ENCODE results near the gene FADS3. TPM values are rescaled to one million over a fixed set of nuclear protein-coding genes. Genes with fewer than 3 reads are reported as not detected.

Gene FADS3
- total RNA-seq, 2 experiments from 2014 or later = 3.8 to 4.5 TPM

- DNase-seq (no peak), ATAC-seq (no peak)
- no peaks in the 10 kb centered on the region for H3K36me3 Mint-ChIP-seq (ENCODE audit: low read depth)
- no peaks in the 10 kb centered on the region for H3K4me1 Mint-ChIP-seq (ENCODE audit: low read depth)
- peaks cover 20% of the 10 kb centered on the region for H3K27me3 Mint-ChIP-seq (ENCODE audit: low read depth)
- POLR2A ChIA-PET = no interaction called here
- no peaks in the 10 kb centered on the region for H3K9me3 Mint-ChIP-seq (ENCODE audit: insufficient read depth)
- CTCF ChIA-PET = interaction anchor here (1.8 kb wide), 1 partner anchor 13 kb away, joined by 7 read pairs; no protein-coding TSS in a partner anchor
- H3K4me3 Mint-ChIP-seq = no peak overlapping the region
- no peak overlapping the region for H3K27ac Mint-ChIP-seq
These were observed 21.2 kb upstream of the FADS3 start for GRCh38 chr11:61912530-61912898.

GRCh38 chr11:61911701-61912529 lies 20.6 kb upstream of the FADS3 start:
- DNase-seq = no peak
- Mint-ChIP-seq H3K4me1 (ENCODE audit: low read depth) (no peaks in the 10 kb centered on the region), H3K36me3 (ENCODE audit: low read depth) (no peaks in the 10 kb centered on the region), H3K27me3 (ENCODE audit: low read depth) (peaks cover 19% of the 10 kb centered on the region), H3K9me3 (ENCODE audit: insufficient read depth) (no peaks in the 10 kb centered on the region), H3K27ac (no peak overlapping the region), H3K4me3 (no peak overlapping the region)
- ATAC-seq = no peak
- CTCF ChIA-PET = interaction anchor here (1.8 kb wide), 1 partner anchor 13 kb away, joined by 7 read pairs; no protein-coding TSS in a partner anchor
- POLR2A ChIA-PET = no interaction called here

GRCh38 chr11:61911128-61911700 lies 19.9 kb upstream of the FADS3 start:
- POLR2A ChIA-PET = no interaction called here
- peaks cover 14% of the 10 kb centered on the region for H3K27me3 Mint-ChIP-seq (ENCODE audit: low read depth)
- CTCF ChIA-PET = no interaction called here
- H3K4me1 Mint-ChIP-seq (ENCODE audit: low read depth) = no peaks in the 10 kb centered on the region
- H3K27ac Mint-ChIP-seq = no peak overlapping the region
- no peak overlapping the region for H3K4me3 Mint-ChIP-seq
- DNase-seq = no peak
- no peak for ATAC-seq
- H3K36me3 Mint-ChIP-seq (ENCODE audit: low read depth) = no peaks in the 10 kb centered on the region
- H3K9me3 Mint-ChIP-seq (ENCODE audit: insufficient read depth) = no peaks in the 10 kb centered on the region

- Mint-ChIP-seq H3K4me1 (ENCODE audit: low read depth) (no peaks in the 10 kb centered on the region), H3K9me3 (ENCODE audit: insufficient read depth) (no peaks in the 10 kb centered on the region), H3K27me3 (ENCODE audit: low read depth) (peaks cover 9% of the 10 kb centered on the region), H3K27ac (no peak overlapping the region), H3K36me3 (ENCODE audit: low read depth) (no peaks in the 10 kb centered on the region), H3K4me3 (no peak overlapping the region)
- CTCF ChIA-PET = interaction anchor here (1.0 kb wide), 1 partner anchor 172 kb away, joined by 6 read pairs; no protein-coding TSS in a partner anchor
- ATAC-seq = no peak
- POLR2A ChIA-PET = no interaction called here
- no peak for DNase-seq
These were observed 19.1 kb upstream of the FADS3 start for GRCh38 chr11:61910187-61911127.

GRCh38 chr11:61908730-61909316 lies 17.5 kb upstream of the FADS3 start:
- ATAC-seq = no peak
- POLR2A ChIA-PET = no interaction called here

GRCh38 chr11:61907871-61908729 lies 16.8 kb upstream of the FADS3 start:
- DNase-seq = no peak
- no peak overlapping the region for H3K27ac Mint-ChIP-seq
- no peak overlapping the region for H3K4me3 Mint-ChIP-seq
- no peaks in the 10 kb centered on the region for H3K36me3 Mint-ChIP-seq (ENCODE audit: low read depth)
- CTCF ChIA-PET = interaction anchor here (1.0 to 2.5 kb wide), 4 partner anchors 10 to 200 kb away, joined by 3 to 23 read pairs (median 8); no protein-coding TSS in a partner anchor
- H3K27me3 Mint-ChIP-seq (ENCODE audit: low read depth) = peaks cover 4% of the 10 kb centered on the region
- no peaks in the 10 kb centered on the region for H3K4me1 Mint-ChIP-seq (ENCODE audit: low read depth)
- POLR2A ChIA-PET = interaction anchor here (0.6 kb wide), 1 partner anchor 187 kb away, joined by 3 read pairs; no protein-coding TSS in a partner anchor
- ATAC-seq = no peak
- no peaks in the 10 kb centered on the region for H3K9me3 Mint-ChIP-seq (ENCODE audit: insufficient read depth)

More at GRCh38 chr11:61908730-61909316, 17.5 kb upstream of the FADS3 start:
- Mint-ChIP-seq H3K4me3 (no peak overlapping the region), H3K36me3 (ENCODE audit: low read depth) (no peaks in the 10 kb centered on the region), H3K27me3 (ENCODE audit: low read depth) (peaks cover 3% of the 10 kb centered on the region), H3K9me3 (ENCODE audit: insufficient read depth) (no peaks in the 10 kb centered on the region), H3K4me1 (ENCODE audit: low read depth) (no peaks in the 10 kb centered on the region), H3K27ac (no peak overlapping the region)
- no peak for DNase-seq
- CTCF ChIA-PET = interaction anchor here (1.9 to 2.5 kb wide), 2 partner anchors 11 to 173 kb away, joined by 12 to 23 read pairs; no protein-coding TSS in a partner anchor

- Mint-ChIP-seq H3K36me3 (ENCODE audit: low read depth) (no peaks in the 10 kb centered on the region), H3K9me3 (ENCODE audit: insufficient read depth) (no peaks in the 10 kb centered on the region), H3K27me3 (ENCODE audit: low read depth) (peaks cover 4% of the 10 kb centered on the region), H3K27ac (no peak overlapping the region), H3K4me3 (no peak overlapping the region), H3K4me1 (ENCODE audit: low read depth) (no peaks in the 10 kb centered on the region)
- ChIA-PET CTCF (interaction anchor here (1.0 to 2.5 kb wide), 4 partner anchors 9 to 201 kb away, joined by 3 to 23 read pairs (median 8); no protein-coding TSS in a partner anchor), POLR2A (no interaction called here)
- DNase-seq (no peak), ATAC-seq (no peak)
These were observed 15.9 kb upstream of the FADS3 start for GRCh38 chr11:61907282-61907681.

- H3K27ac Mint-ChIP-seq = no peak overlapping the region
- H3K36me3 Mint-ChIP-seq (ENCODE audit: low read depth) = no peaks in the 10 kb centered on the region
- H3K27me3 Mint-ChIP-seq (ENCODE audit: low read depth) = peaks cover 4% of the 10 kb centered on the region
- no peaks in the 10 kb centered on the region for H3K9me3 Mint-ChIP-seq (ENCODE audit: insufficient read depth)
- DNase-seq = no peak
- H3K4me1 Mint-ChIP-seq (ENCODE audit: low read depth) = no peaks in the 10 kb centered on the region
- POLR2A ChIA-PET = no interaction called here
- CTCF ChIA-PET = interaction anchor here (1.2 to 2.5 kb wide), 2 partner anchors 9 to 202 kb away, joined by 3 to 23 read pairs; no protein-coding TSS in a partner anchor
- no peak overlapping the region for H3K4me3 Mint-ChIP-seq
- ATAC-seq = no peak
These were observed 15.2 kb upstream of the FADS3 start for GRCh38 chr11:61906522-61906909.

- DNase-seq (no peak), ATAC-seq (no peak)
- Mint-ChIP-seq H3K4me1 (ENCODE audit: low read depth) (no peaks in the 10 kb centered on the region), H3K36me3 (ENCODE audit: low read depth) (no peaks in the 10 kb centered on the region), H3K27me3 (ENCODE audit: low read depth) (peaks cover 4% of the 10 kb centered on the region), H3K4me3 (no peak overlapping the region), H3K9me3 (ENCODE audit: insufficient read depth) (no peaks in the 10 kb centered on the region), H3K27ac (no peak overlapping the region)
- ChIA-PET POLR2A (no interaction called here), CTCF (interaction anchor here (11.5 kb wide), 1 partner anchor 180 kb away, joined by 337 read pairs; no protein-coding TSS in a partner anchor)
These were observed 14.6 kb upstream of the FADS3 start for GRCh38 chr11:61905801-61906521.

- CTCF ChIA-PET = interaction anchor here (11.5 kb wide), 1 partner anchor 181 kb away, joined by 337 read pairs; no protein-coding TSS in a partner anchor
- POLR2A ChIA-PET = no interaction called here
- no peak overlapping the region for H3K27ac Mint-ChIP-seq
- no peak overlapping the region for H3K4me3 Mint-ChIP-seq
- no peak for DNase-seq
- ATAC-seq = no peak
- no peaks in the 10 kb centered on the region for H3K4me1 Mint-ChIP-seq (ENCODE audit: low read depth)
- H3K36me3 Mint-ChIP-seq (ENCODE audit: low read depth) = no peaks in the 10 kb centered on the region
- H3K9me3 Mint-ChIP-seq (ENCODE audit: insufficient read depth) = no peaks in the 10 kb centered on the region
- peaks cover 4% of the 10 kb centered on the region for H3K27me3 Mint-ChIP-seq (ENCODE audit: low read depth)
These were observed 13.8 kb upstream of the FADS3 start for GRCh38 chr11:61905067-61905696.

Measured in activated CD8-positive, alpha-beta T cell treated with anti-CD3 and anti-CD28 coated beads, Interleukin-2, amount 10 ng/mL, durations not matched to agents 7 days and 5 days (primary cell).